Measurements from ENCODE around the gene ASIC2.

GRCh38 chr17:33214996-33215395 is 78.1 kb downstream of the ASIC2 start:
- TF ChIP-seq CTCF (IDR thresholded peaks at IDR 0.05; ENCODE audit: insufficient read depth, low read length) = no peak
- no peak for TF ChIP-seq POLR2AphosphoS5 (IDR thresholded peaks at IDR 0.05; ENCODE audit: low read depth)

Data from HL-60 (cell line).